WTC11 (cell line): ENCODE data around the gene PRM3. TPM values are rescaled to one million over a fixed set of nuclear protein-coding genes. Genes with fewer than 3 reads are reported as not detected.

Experiments used
- ATAC-seq: fragments of 200-7000 bp; cut with Tn5 transposase; 2 replicates; pipeline ENCODE4 v1.10.0; 2021; ENCODE audit warnings: mild to moderate bottlenecking, moderate library complexity
- CTCF ChIA-PET: fragments of 300-600 bp; sonication (Branson Sonifier 250); formaldehyde crosslinking; loops from one replicate; lab custom pipeline; 2021; ENCODE audit warnings: antibody characterized with exemption; lab: Charles Lee
- POLR2A ChIA-PET: fragments of 350-600 bp; sonication (Branson Sonifier 250); formaldehyde crosslinking; loops from one replicate; lab custom pipeline; 2021; ENCODE audit warnings: antibody characterized with exemption; lab: Charles Lee
- DNase-seq: peaks from one replicate; pipeline ENCODE4 v3.0.0; 2021; ENCODE audit warnings: low spot score
- H3K27ac Mint-ChIP-seq: 2 replicates; pipeline ENCODE4 v1.8.0; 2021; ENCODE audit warnings: mixed read lengths
- H3K27me3 Mint-ChIP-seq: 2 replicates; pipeline ENCODE4 v1.8.0; 2021; ENCODE audit warnings: low read depth, mild to moderate bottlenecking, moderate library complexity, mixed read lengths
- H3K36me3 Mint-ChIP-seq: 2 replicates; pipeline ENCODE4 v1.8.0; 2021; ENCODE audit warnings: mixed read lengths
- H3K4me1 Mint-ChIP-seq: 2 replicates; pipeline ENCODE4 v1.8.0; 2022; ENCODE audit warnings: mixed read lengths
- H3K4me3 Mint-ChIP-seq: 2 replicates; pipeline ENCODE4 v1.8.0; 2021; ENCODE audit warnings: mild to moderate bottlenecking, moderate library complexity, mixed read lengths
- H3K9me3 Mint-ChIP-seq: 2 replicates; pipeline ENCODE4 v1.8.0; 2021; ENCODE audit warnings: mixed read lengths
- ATF1 ChIP-seq: sonication (generic); formaldehyde crosslinking; IDR thresholded peaks from 2 replicates; pipeline ENCODE4 v1.8.1; 2023; ENCODE audit warnings: mild to moderate bottlenecking, moderate library complexity, missing genetic modification reagents
- ATF3 ChIP-seq: sonication (generic); formaldehyde crosslinking; conservative IDR thresholded peaks from 2 replicates; pipeline ENCODE4 v1.8.1; 2022; ENCODE audit warnings: mild to moderate bottlenecking, missing genetic modification reagents
- CREB1 ChIP-seq: sonication (generic); formaldehyde crosslinking; IDR thresholded peaks from 2 replicates; pipeline ENCODE4 v1.8.0; 2023; ENCODE audit warnings: mild to moderate bottlenecking, missing genetic modification reagents
- E2F1 ChIP-seq: sonication (generic); formaldehyde crosslinking; IDR thresholded peaks from 2 replicates; pipeline ENCODE4 v1.8.0; 2022; ENCODE audit warnings: mild to moderate bottlenecking, missing genetic modification reagents
- ELF4 ChIP-seq: sonication (generic); formaldehyde crosslinking; IDR thresholded peaks from 2 replicates; pipeline ENCODE4 v1.8.1; 2022; ENCODE audit warnings: low read depth, mild to moderate bottlenecking, moderate library complexity, missing genetic modification reagents
- ESRRA ChIP-seq: sonication (generic); formaldehyde crosslinking; IDR thresholded peaks from 2 replicates; pipeline ENCODE4 v1.8.1; 2022; ENCODE audit warnings: mild to moderate bottlenecking, missing genetic modification reagents, borderline replicate concordance
- FOXK1 ChIP-seq: sonication (generic); formaldehyde crosslinking; IDR thresholded peaks from 2 replicates; pipeline ENCODE4 v1.8.0; 2022; ENCODE audit warnings: mild to moderate bottlenecking, moderate library complexity, missing genetic modification reagents
- FOXP1 ChIP-seq: sonication (generic); formaldehyde crosslinking; IDR thresholded peaks from 2 replicates; pipeline ENCODE4 v1.8.0; 2022; ENCODE audit warnings: missing genetic modification reagents, mild to moderate bottlenecking, moderate library complexity, borderline replicate concordance
- GRHL2 ChIP-seq: fragments of 250-450 bp; sonication (Bioruptor Pico); IDR thresholded peaks from 2 replicates; pipeline ENCODE4 v1.8.0; 2022; ENCODE audit warnings: mild to moderate bottlenecking, moderate library complexity; ENCODE audit not compliant: insufficient replicate concordance, severe bottlenecking
- IRF2 ChIP-seq: sonication (generic); formaldehyde crosslinking; IDR thresholded peaks from 2 replicates; pipeline ENCODE4 v1.8.0; 2022; ENCODE audit warnings: low read depth, missing genetic modification reagents, borderline replicate concordance
- NFATC4 ChIP-seq: fragments of 250-450 bp; sonication (Bioruptor Pico); IDR thresholded peaks from 2 replicates; pipeline ENCODE4 v1.9.0; 2021; ENCODE audit warnings: mild to moderate bottlenecking
- NFYB ChIP-seq: sonication (generic); formaldehyde crosslinking; conservative IDR thresholded peaks from 2 replicates; pipeline ENCODE4 v1.8.0; 2022; ENCODE audit warnings: low read depth, missing genetic modification reagents
- PRDM15 ChIP-seq: sonication (generic); formaldehyde crosslinking; IDR thresholded peaks from 2 replicates; pipeline ENCODE4 v1.8.0; 2022; ENCODE audit warnings: missing genetic modification reagents
- STAT6 ChIP-seq: sonication (generic); formaldehyde crosslinking; conservative IDR thresholded peaks from 2 replicates; pipeline ENCODE4 v1.8.1; 2023; ENCODE audit warnings: mild to moderate bottlenecking, low read depth, missing genetic modification reagents, moderate library complexity
- TEAD4 ChIP-seq: sonication (generic); formaldehyde crosslinking; IDR thresholded peaks from 2 replicates; pipeline ENCODE4 v1.8.0; 2022; ENCODE audit warnings: mild to moderate bottlenecking, missing genetic modification reagents
- TP53 ChIP-seq: sonication (generic); formaldehyde crosslinking; IDR thresholded peaks from 2 replicates; pipeline ENCODE4 v1.8.1; 2023; ENCODE audit warnings: mild to moderate bottlenecking, missing genetic modification reagents
- USF2 ChIP-seq: sonication (generic); formaldehyde crosslinking; IDR thresholded peaks from 2 replicates; pipeline ENCODE4 v1.8.1; 2023; ENCODE audit warnings: mild to moderate bottlenecking, missing genetic modification reagents, moderate library complexity
- ZBTB21 ChIP-seq: sonication (generic); formaldehyde crosslinking; IDR thresholded peaks from 2 replicates; pipeline ENCODE4 v1.8.1; 2023; ENCODE audit warnings: mild to moderate bottlenecking, missing genetic modification reagents, borderline replicate concordance
- ZBTB43 ChIP-seq: sonication (generic); formaldehyde crosslinking; IDR thresholded peaks from 2 replicates; pipeline ENCODE4 v1.8.1; 2023; ENCODE audit warnings: mild to moderate bottlenecking, missing genetic modification reagents
- ZNF138 ChIP-seq: sonication (generic); formaldehyde crosslinking; conservative IDR thresholded peaks from 2 replicates; pipeline ENCODE4 v1.8.1; 2022; ENCODE audit warnings: mild to moderate bottlenecking, moderate library complexity, missing genetic modification reagents
- ZNF263 ChIP-seq: sonication (generic); formaldehyde crosslinking; IDR thresholded peaks from 2 replicates; pipeline ENCODE4 v1.8.1; 2022; ENCODE audit warnings: low read depth, mild to moderate bottlenecking, moderate library complexity, missing genetic modification reagents
- ZNF416 ChIP-seq: fragments of 250-450 bp; sonication (Bioruptor Pico); IDR thresholded peaks from 2 replicates; pipeline ENCODE4 v1.9.0; 2021; ENCODE audit warnings: mild to moderate bottlenecking, inconsistent platforms
- ZNF532 ChIP-seq: fragments of 250-450 bp; sonication (Bioruptor Pico); IDR thresholded peaks from 2 replicates; pipeline ENCODE4 v1.9.0; 2021; ENCODE audit warnings: mild to moderate bottlenecking, borderline replicate concordance
- total RNA-seq: library from RNA; stranded (reverse); gene quantifications from 3 replicates; pipeline ENCODE4 v1.2.3, GENCODE V29; 2021

The PRM3 gene
- total RNA-seq, 1 experiment from 2014 or later, result not detected

- no peak for TF ChIP-seq STAT6 (CRISPR knock-in tag)
- TF ChIP-seq IRF2 (CRISPR knock-in tag), result no peak
- no peak for TF ChIP-seq E2F1 (CRISPR knock-in tag)
- TF ChIP-seq ATF3, result no peak
- TF ChIP-seq ZNF138 (CRISPR knock-in tag), result no peak
- TF ChIP-seq ELF4 (CRISPR knock-in tag), result no peak
- TF ChIP-seq PRDM15, result no peak
- no peak for TF ChIP-seq ZBTB21 (CRISPR knock-in tag)
- TF ChIP-seq, all 79 proteins: peak for 0
Measured at GRCh38 chr16:11285842-11286241, 12.4 kb upstream of the PRM3 start (continued).

GRCh38 chr16:11283820-11284248, 10.4 kb upstream of the PRM3 start:
- Mint-ChIP-seq H3K4me1 (peaks cover 13% of the 10 kb centered on the region), H3K9me3 (no peaks in the 10 kb centered on the region), H3K36me3 (no peaks in the 10 kb centered on the region), H3K4me3 (no peak overlapping the region), H3K27ac (no peak overlapping the region), H3K27me3 (no peaks in the 10 kb centered on the region; the same call in 1 of the 2 replicates)
- ChIA-PET POLR2A (interaction anchor here (1.4 kb wide), 1 partner anchor 28 kb away, joined by 4 read pairs; the partner anchor contains the start of gene SOCS1), CTCF (interaction anchor here (0.6 to 2.6 kb wide), 10 partner anchors 12 to 103 kb away, joined by 3 to 21 read pairs (median 4); partner anchors contain the start of gene SOCS1)
- no peak for DNase-seq
- peak; percentile 38; the same call in 1 of the 2 replicates for ATAC-seq
- TF ChIP-seq USF2 (CRISPR knock-in tag) (no peak), ZBTB43 (CRISPR knock-in tag) (no peak), ESRRA (CRISPR knock-in tag) (no peak), TP53 (CRISPR knock-in tag) (no peak), GRHL2 (CRISPR knock-in tag) (no peak), ATF1 (CRISPR knock-in tag) (no peak), FOXK1 (CRISPR knock-in tag) (no peak), NFYB (CRISPR knock-in tag) (no peak), NFATC4 (CRISPR knock-in tag) (no peak), ZNF532 (CRISPR knock-in tag) (no peak), ZNF416 (no peak), TEAD4 (no peak), ZNF263 (CRISPR knock-in tag) (no peak), FOXP1 (CRISPR knock-in tag) (no peak), CREB1 (CRISPR knock-in tag) (no peak)
